GM06990 (cell line): ENCODE measurements around the gene ZNF628.

Experiments used
- DNase-seq: peaks from one replicate; pipeline ENCODE4 v3.0.0-alpha.2; 2011; ENCODE audit not compliant: insufficient read length; ENCODE audit errors: extremely low read depth
- H3K27me3 ChIP-seq: replicated peaks from 2 replicates; pipeline ENCODE4 v1.6.0; 2011; ENCODE audit warnings: low read length; ENCODE audit not compliant: control insufficient read depth, insufficient read depth
- H3K36me3 ChIP-seq: 2 replicates; pipeline ENCODE4 v1.5.1; 2011; ENCODE audit warnings: low read length; ENCODE audit not compliant: control insufficient read depth, insufficient read depth
- H3K4me3 ChIP-seq: replicated peaks from 2 replicates; pipeline ENCODE4 v1.5.1; 2011; ENCODE audit warnings: low read depth, mild to moderate bottlenecking, control low read depth, low read length
- TF ChIP-seq, protein P1 (sequence below): IDR thresholded peaks from 2 replicates; pipeline ENCODE4 v1.5.1; 2011; ENCODE audit warnings: low read length, control low read depth, mild to moderate bottlenecking, inconsistent platforms; ENCODE audit not compliant: insufficient read depth, poor library complexity, severe bottlenecking

Gene ZNF628

DNA sequence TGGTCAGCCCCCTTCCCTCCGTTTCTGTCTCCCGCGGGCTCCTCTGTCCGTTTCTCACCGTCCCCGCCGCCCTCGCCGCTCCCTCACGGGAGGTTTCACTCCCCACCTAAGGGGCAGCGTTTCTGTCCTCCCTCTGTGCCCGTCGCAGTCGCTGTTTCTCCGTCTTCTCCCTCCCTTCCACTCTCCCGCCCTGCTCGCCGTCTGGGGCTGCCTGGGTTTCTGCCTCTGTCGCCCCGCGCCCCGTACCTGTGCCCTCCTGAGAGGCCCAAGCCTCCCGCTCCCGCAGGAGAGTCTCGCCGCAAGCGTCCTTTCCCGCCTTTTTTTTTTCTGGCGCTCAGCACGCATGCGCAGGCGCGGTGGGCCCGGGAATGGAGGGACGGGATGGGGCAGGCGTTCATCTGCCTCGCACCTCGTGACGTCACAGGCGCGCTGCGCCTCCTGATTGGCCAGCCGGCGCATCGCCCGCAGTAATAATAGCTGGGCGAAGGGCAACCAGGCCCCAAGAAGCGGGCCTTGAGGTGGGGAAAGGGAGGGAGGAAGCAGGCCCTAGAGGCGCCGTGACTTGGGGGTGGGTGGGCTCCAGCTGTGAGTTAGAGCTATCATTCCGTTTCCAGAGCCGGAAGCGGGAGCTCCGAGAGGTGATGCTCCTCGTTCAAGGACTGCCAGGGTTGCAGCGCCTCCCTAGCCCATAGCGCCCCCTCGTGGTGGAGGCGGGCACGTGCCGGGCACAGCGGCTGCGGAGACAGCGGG is 27.3 kb downstream of the ZNF628 start:
- DNase-seq, result peak; percentile 96
- Histone ChIP-seq H3K36me3 (no peaks in the 10 kb centered on the region), H3K27me3 (no peaks in the 10 kb centered on the region; the same call in 1 of the 2 replicates), H3K4me3 (peak overlapping the region; percentile 63)
- TF ChIP-seq, protein P1, sequence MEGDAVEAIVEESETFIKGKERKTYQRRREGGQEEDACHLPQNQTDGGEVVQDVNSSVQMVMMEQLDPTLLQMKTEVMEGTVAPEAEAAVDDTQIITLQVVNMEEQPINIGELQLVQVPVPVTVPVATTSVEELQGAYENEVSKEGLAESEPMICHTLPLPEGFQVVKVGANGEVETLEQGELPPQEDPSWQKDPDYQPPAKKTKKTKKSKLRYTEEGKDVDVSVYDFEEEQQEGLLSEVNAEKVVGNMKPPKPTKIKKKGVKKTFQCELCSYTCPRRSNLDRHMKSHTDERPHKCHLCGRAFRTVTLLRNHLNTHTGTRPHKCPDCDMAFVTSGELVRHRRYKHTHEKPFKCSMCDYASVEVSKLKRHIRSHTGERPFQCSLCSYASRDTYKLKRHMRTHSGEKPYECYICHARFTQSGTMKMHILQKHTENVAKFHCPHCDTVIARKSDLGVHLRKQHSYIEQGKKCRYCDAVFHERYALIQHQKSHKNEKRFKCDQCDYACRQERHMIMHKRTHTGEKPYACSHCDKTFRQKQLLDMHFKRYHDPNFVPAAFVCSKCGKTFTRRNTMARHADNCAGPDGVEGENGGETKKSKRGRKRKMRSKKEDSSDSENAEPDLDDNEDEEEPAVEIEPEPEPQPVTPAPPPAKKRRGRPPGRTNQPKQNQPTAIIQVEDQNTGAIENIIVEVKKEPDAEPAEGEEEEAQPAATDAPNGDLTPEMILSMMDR, result peak; percentile 99

DNA sequence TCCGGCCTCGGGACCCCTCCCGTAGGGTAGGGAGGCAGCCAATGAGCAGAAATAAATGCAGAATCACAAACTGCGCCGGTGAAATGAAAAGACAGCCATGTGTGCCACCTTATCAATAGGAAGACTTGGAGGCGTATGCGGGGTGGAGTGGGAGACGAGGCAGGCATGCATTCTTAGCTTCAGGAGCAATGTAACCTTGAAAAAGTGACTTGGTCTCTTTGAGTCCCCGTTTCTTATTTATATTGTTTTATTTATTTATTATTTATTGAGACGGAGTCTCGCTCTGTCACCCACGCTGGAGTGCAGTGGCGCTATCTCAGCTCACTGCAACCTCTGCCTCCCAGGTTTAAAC is 27.8 kb downstream of the ZNF628 start:
- no peak for DNase-seq
- Histone ChIP-seq H3K27me3 (no peaks in the 10 kb centered on the region; the same call in 1 of the 2 replicates), H3K36me3 (no peaks in the 10 kb centered on the region), H3K4me3 (no peak overlapping the region)
- TF ChIP-seq, protein P1, result no peak

DNA sequence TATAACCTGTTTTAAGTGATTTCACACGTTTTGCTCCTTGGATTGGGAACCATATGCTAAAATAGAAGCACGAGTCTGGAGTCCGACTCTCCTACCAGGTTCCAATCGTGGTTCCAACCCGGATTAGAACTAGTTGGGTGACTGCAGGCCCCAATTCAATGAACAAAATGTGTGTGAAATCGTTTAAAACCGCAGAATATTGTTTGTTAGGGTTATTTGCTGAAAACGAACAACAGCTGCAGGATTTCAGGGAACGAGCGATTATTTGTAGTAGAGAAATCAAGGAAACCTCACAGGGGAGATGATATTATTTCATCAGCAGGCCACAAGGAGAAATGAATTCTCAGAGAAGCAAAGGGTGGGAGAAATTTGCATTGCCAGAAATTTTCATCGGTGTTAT is 28.6 kb downstream of the ZNF628 start:
- Histone ChIP-seq H3K27me3 (no peaks in the 10 kb centered on the region; the same call in 1 of the 2 replicates), H3K36me3 (no peaks in the 10 kb centered on the region), H3K4me3 (no peak overlapping the region)
- no peak for DNase-seq
- TF ChIP-seq, protein P1, result no peak

DNA sequence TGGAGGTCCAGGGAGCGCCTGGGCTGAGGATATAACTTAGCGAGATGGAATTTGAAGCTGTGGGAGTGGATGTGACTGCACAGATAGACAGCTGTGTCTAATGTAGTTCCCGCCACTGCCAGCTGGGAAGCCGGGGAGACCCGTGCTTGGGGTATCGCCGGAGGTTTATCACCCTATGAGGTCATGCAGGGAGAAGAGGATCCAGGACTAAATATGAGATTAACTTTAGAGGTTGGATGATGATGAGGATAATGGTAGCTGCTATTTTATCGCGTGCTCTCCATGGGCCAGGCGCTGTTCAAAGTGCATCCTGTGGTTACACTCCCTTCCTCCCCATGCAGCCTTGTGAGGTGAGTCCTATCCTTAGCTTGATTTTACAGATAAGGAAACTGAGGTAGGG is 31.7 kb downstream of the ZNF628 start:
- TF ChIP-seq, protein P1, result no peak
- peaks cover 2% of the 10 kb centered on the region for H3K27me3 ChIP-seq
- no peak overlapping the region for H3K4me3 ChIP-seq
- no peak for DNase-seq
- H3K36me3 ChIP-seq, result no peaks in the 10 kb centered on the region

DNA sequence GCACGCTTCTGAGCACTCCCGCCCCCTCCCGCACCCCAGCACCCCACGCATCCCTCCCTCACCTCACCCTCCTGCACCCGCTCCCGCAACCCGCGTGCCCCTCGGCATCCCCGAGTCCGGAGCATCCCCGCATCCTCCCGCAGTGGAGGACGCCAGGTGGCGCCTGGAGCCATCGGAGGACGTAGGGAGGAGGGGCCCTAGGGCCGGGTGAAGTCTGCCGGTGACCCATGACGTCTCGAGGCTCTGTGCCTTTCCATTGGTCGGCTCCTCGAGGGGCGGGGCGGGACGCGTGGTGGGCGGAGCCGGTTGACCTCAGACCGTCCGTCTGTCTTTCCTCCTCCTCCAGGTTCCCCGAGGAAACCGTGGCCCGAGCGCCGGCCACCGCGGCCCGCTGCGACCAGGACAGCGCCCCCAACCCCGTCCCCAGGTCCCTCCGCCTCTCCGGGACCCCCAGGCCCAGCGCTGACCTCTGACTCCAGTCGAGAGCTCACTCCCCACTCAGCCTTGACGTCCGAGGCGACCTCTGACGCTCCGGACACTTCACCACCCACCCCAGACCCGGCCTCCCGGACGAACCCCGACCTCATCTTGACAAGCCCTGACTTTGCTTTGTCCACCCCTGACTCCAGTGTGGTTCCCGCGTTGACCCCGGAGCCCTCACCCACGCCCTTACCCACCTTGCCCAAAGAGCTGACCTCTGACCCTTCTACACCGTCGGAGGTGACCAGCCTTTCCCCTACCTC is 40.6 kb downstream of the ZNF628 start:
- Histone ChIP-seq H3K27me3 (no peaks in the 10 kb centered on the region), H3K4me3 (peak overlapping the region; percentile 58), H3K36me3 (no peaks in the 10 kb centered on the region)
- TF ChIP-seq, protein P1, result peak; percentile 93
- DNase-seq, result peak; percentile 93
